ENCODE measurements around the gene LDLRAD4.

DNA sequence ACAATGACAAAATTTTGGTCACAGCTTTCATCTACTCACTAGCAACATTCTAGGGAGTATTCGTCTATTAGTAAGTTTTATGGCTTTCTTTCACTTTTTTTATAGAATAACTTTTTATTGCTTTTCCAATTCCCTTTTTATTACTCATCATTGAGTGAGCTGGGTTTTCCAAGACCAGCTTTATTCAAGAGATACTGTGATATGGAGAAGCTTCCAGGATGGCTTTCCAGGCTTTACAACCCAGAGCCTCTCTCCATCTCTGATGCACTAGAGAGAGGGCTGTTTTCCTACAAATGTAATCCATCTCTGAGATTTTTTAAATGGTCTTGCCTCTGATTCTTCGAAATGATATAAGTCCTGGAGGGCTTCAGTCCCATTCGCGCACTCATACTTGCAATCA lies 118.3 kb downstream of the LDLRAD4 start:
- TF ChIP-seq POLR2A (IDR thresholded peaks at IDR 0.05) (no peak), EP300 (IDR thresholded peaks at IDR 0.05) (no peak)
- TF ChIP-seq, protein P1, sequence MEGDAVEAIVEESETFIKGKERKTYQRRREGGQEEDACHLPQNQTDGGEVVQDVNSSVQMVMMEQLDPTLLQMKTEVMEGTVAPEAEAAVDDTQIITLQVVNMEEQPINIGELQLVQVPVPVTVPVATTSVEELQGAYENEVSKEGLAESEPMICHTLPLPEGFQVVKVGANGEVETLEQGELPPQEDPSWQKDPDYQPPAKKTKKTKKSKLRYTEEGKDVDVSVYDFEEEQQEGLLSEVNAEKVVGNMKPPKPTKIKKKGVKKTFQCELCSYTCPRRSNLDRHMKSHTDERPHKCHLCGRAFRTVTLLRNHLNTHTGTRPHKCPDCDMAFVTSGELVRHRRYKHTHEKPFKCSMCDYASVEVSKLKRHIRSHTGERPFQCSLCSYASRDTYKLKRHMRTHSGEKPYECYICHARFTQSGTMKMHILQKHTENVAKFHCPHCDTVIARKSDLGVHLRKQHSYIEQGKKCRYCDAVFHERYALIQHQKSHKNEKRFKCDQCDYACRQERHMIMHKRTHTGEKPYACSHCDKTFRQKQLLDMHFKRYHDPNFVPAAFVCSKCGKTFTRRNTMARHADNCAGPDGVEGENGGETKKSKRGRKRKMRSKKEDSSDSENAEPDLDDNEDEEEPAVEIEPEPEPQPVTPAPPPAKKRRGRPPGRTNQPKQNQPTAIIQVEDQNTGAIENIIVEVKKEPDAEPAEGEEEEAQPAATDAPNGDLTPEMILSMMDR (IDR thresholded peaks at IDR 0.05): no peak

Measured in stomach (tissue), 4 donors.